Cardiac muscle cell (in vitro differentiated cells and primary cell): ENCODE results near the gene RFX2. TPM values are rescaled to one million over a fixed set of nuclear protein-coding genes. Genes with fewer than 3 reads are reported as not detected.

ENCODE experiments used
- DNase-seq, 2 donors: peaks; one replicate each; pipeline versions ENCODE4 v3.0.0 to v3.0.0-alpha.2; 2010 to 2017; ENCODE audit warnings: low read depth in 1 of 2, low spot score in 1 of 2
- H3K27ac ChIP-seq: fragments of 200-600 bp; sonication (generic); 2 replicates; pipeline ENCODE4 v1.5.1; 2016
- H3K27me3 ChIP-seq: fragments of 200-600 bp; sonication (generic); 2 replicates; pipeline ENCODE4 v1.6.0; 2016; ENCODE audit warnings: control low read depth
- H3K36me3 ChIP-seq: fragments of 200-600 bp; sonication (generic); 2 replicates; pipeline ENCODE4 v1.5.1; 2016; ENCODE audit warnings: control low read depth
- H3K4me1 ChIP-seq: fragments of 200-600 bp; sonication (generic); 2 replicates; pipeline ENCODE4 v1.8.1; 2017; ENCODE audit warnings: low read depth, mild to moderate bottlenecking, mixed run types
- H3K4me3 ChIP-seq: fragments of 200-600 bp; sonication (generic); 2 replicates; pipeline ENCODE4 v1.5.1; 2016; ENCODE audit warnings: mild to moderate bottlenecking
- H3K9me3 ChIP-seq: fragments of 200-600 bp; sonication (generic); 2 replicates; pipeline ENCODE4 v1.5.1; 2017; ENCODE audit warnings: low read depth, mild to moderate bottlenecking, control low read depth
- polyA plus RNA-seq: library from polyadenylated mRNA; unstranded; fragments of >200 nt; fragmentation: Nextera tagmentation; extraction: Ambion mirVana; gene quantifications from 2 replicates; pipeline ENCODE4 v1.2.1, GENCODE V29; 2016
- total RNA-seq: library from RNA; depleted of rRNA; stranded (reverse); fragments of >200 nt; gene quantifications from 2 replicates; pipeline ENCODE4 v1.2.3, GENCODE V29; 2016
- TF ChIP-seq, protein P1 (sequence below): IDR thresholded peaks from 2 replicates; pipeline ENCODE4 v1.5.1; 2012; ENCODE audit warnings: low read depth, mild to moderate bottlenecking, low read length

The RFX2 gene
- total and polyA plus RNA-seq, 2 experiments from 2014 or later: 3.0 to 3.9 TPM

DNA sequence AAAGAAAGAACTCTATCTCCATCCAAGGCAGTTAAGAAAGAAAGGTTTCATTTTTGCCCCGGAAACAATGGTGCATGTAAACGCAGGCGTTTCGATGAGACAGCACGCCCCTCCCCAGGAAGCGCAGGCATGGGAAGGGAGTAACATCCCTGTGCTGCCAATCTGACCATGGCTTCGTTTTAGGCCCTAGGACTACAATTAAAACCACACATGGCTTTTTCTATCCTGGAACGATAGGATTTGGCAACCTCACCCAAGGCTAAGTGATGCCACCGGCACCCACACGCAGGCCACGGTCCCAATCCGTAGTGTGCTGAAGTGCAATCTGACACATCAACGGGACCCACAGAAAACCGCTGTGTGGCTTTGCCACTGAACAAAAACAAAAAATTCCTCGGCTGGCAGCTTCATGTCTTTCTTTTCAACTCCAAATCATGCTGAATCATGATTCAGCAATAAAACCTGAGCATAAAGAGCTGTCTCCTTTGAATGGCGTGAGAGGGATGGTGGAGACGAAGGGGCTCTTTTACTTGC is 156.6 kb downstream of the RFX2 start:
- DNase-seq: no peak
- peaks cover 83% of the 10 kb centered on the region for H3K4me1 ChIP-seq
- H3K4me3 ChIP-seq: no peak overlapping the region
- H3K36me3 ChIP-seq: no peaks in the 10 kb centered on the region
- no peaks in the 10 kb centered on the region for H3K27me3 ChIP-seq
- TF ChIP-seq, protein P1, sequence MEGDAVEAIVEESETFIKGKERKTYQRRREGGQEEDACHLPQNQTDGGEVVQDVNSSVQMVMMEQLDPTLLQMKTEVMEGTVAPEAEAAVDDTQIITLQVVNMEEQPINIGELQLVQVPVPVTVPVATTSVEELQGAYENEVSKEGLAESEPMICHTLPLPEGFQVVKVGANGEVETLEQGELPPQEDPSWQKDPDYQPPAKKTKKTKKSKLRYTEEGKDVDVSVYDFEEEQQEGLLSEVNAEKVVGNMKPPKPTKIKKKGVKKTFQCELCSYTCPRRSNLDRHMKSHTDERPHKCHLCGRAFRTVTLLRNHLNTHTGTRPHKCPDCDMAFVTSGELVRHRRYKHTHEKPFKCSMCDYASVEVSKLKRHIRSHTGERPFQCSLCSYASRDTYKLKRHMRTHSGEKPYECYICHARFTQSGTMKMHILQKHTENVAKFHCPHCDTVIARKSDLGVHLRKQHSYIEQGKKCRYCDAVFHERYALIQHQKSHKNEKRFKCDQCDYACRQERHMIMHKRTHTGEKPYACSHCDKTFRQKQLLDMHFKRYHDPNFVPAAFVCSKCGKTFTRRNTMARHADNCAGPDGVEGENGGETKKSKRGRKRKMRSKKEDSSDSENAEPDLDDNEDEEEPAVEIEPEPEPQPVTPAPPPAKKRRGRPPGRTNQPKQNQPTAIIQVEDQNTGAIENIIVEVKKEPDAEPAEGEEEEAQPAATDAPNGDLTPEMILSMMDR: no peak
- H3K9me3 ChIP-seq: no peaks in the 10 kb centered on the region
- peak overlapping the region; percentile 95 for H3K27ac ChIP-seq

DNA sequence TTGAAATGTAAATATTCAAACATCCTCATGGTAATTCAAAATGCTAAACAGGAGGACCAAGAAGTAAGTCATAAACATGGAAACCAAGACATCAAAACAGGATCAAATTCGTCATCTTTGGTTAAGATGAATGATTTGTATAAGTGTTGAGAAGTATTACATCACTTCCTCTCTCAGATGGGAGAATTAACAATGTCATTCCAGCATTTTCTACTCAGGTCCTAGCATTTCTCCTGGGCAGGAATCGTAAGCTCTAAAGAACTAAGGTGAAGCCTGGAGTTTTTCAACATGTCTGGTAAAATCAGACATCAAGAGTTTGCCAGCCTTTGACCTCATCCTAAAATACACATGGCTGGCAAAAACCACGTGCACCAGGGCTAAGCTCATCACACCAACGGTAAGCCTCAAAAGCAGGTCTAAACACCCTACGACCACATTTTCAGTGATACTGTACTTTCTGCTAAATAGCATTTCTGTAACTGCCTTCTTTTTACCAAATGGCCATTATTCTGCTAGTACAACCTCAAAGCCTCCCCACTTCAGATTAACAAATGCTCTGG is 157.2 kb downstream of the RFX2 start:
- DNase-seq: no peak
- H3K4me1 ChIP-seq: peaks cover 77% of the 10 kb centered on the region
- H3K9me3 ChIP-seq: no peaks in the 10 kb centered on the region
- no peak overlapping the region for H3K4me3 ChIP-seq
- no peaks in the 10 kb centered on the region for H3K27me3 ChIP-seq
- H3K36me3 ChIP-seq: no peaks in the 10 kb centered on the region
- peak overlapping the region; percentile 95 for H3K27ac ChIP-seq
- TF ChIP-seq, protein P1: no peak

- Histone ChIP-seq H3K4me3 (no peak overlapping the region), H3K27me3 (no peaks in the 10 kb centered on the region), H3K4me1 (peaks cover 70% of the 10 kb centered on the region), H3K9me3 (no peaks in the 10 kb centered on the region), H3K36me3 (no peaks in the 10 kb centered on the region), H3K27ac (peak overlapping the region; percentile 95)
- DNase-seq: no peak
- TF ChIP-seq, protein P1: no peak
These were observed 157.9 kb downstream of the RFX2 start for GRCh38 chr19:5952193-5953029.

DNA sequence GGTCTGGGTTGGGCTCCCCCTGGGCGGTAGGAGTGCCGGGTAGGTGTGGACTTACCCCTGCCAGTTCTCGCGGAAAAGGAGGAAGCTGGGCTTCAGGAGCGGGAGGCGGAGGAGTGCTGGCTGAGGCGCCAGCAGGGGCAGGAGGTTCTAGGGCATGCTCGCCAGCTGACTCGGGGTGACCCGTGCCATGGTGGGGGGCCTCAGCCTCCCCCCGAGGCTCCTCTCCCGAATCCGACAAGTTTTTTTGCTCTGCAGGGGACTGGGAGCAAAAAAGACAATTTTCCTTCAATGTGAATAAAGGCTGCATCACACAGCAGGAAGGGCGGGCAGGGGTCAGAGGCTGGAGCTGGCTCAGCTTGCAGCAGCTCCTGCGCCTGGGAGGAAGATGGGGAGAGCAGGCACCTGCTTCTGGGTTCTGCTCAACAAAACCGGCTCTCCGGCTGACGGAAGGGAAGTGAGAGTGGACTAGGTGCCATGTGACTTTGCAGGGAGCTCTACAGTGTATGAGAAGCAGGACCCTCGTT is 158.9 kb downstream of the RFX2 start:
- Histone ChIP-seq H3K4me3 (no peak overlapping the region), H3K9me3 (no peaks in the 10 kb centered on the region), H3K27me3 (no peaks in the 10 kb centered on the region), H3K27ac (peak overlapping the region; percentile 56), H3K4me1 (peaks cover 60% of the 10 kb centered on the region), H3K36me3 (no peaks in the 10 kb centered on the region)
- TF ChIP-seq, protein P1: no peak
- DNase-seq: no peak

DNA sequence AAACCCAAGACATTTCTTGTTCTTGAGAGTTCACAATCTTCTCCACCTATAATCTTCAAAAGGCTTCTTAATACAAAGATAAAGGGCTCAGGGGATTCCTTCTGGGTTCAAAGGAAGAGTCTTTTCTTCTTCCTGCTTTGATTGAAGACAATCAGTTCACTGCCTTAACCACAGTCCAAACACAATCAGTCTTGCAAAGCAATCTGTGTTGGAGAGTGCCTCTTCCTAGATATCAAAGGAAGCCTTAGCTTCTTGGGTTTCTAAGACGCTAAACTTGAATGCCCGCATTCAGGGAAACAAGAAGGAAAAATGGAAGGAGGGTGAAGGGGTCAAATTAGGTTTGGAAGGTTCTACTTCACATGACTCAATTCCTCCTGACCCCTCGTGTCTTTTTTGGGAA is 159.6 kb downstream of the RFX2 start:
- Histone ChIP-seq H3K27ac (peak overlapping the region; percentile 56), H3K4me3 (no peak overlapping the region), H3K4me1 (peaks cover 53% of the 10 kb centered on the region), H3K36me3 (no peaks in the 10 kb centered on the region), H3K9me3 (no peaks in the 10 kb centered on the region), H3K27me3 (no peaks in the 10 kb centered on the region)
- TF ChIP-seq, protein P1: no peak
- DNase-seq: no peak
